Dermis microvascular lymphatic vessel endothelial cell (primary cell): Measurements from ENCODE around the gene ATP6V0E1. TPM values are rescaled to one million over a fixed set of nuclear protein-coding genes. Genes with fewer than 3 reads are reported as not detected.
A peak's percentile ranks its signal among the peaks of the same experiment; 100 is the strongest.

Source experiments
- DNase-seq, 2 donors: peaks; one replicate each; pipeline versions ENCODE4 v3.0.0 to v3.0.0-alpha.2; 2010; ENCODE audit warnings: low read depth in 2 of 2
- total RNA-seq: library from RNA; depleted of rRNA; stranded (reverse); fragments of >200 nt; gene quantifications from 2 replicates; pipeline ENCODE4 v1.2.1, GENCODE V29; 2014

Gene ATP6V0E1
- 326 and 336 TPM in 2 replicates for total RNA-seq

DNA sequence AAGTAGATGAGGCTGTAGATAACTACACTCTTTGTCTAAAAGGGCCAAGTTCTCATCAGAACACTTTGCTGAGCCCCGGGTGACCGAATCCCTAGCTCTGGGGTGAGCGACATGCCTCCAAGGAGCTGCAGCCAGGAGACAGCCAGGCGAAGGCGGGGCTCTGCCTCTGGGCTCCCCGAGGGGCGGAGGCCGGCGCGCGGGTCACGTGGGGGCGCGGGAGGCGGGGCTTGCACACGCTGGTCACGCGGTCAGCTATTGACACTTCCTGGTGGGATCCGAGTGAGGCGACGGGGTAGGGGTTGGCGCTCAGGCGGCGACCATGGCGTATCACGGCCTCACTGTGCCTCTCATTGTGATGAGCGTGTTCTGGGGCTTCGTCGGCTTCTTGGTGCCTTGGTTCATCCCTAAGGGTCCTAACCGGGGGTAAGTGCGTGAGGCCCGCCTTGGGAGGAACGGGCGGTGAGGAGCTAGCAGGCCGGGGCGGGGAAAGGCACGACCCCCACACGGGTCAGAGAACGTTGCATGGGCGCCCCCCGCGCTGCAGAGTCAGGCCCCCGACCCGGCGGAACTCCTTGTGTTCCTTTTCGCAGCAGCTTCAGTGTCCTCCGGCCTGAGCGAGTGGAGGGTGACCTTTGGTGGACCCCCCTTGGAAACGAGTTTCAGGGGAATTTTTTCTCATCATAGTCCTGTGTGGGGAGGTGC lies at the start of gene ATP6V0E1:
Gene ATP6V0E1 (plus strand): TSS at position 230 of the 702 bp plus-strand sequence. CDS start 90 bp downstream, at position 320.
- DNase-seq: peak; percentile 63 to 92

DNA sequence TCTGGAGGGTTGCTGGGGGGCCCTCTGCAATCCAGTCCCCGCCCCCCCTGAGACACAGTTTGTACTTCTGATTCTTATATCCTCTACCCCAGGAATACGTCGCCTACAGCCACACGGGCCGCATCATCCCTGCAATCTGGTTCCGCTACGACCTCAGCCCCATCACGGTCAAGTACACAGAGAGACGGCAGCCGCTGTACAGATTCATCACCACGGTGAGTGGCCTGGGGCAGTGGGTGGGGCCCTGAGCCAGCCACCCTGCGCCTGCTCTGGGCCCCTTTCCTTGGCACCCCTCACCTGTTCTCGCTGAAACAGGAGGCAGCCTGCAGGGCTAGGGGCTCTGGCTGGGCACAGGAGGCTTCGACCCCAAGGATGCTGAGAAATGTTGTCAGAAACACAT lies 48.5 kb upstream of the ATP6V0E1 start:
- no peak for DNase-seq

DNA sequence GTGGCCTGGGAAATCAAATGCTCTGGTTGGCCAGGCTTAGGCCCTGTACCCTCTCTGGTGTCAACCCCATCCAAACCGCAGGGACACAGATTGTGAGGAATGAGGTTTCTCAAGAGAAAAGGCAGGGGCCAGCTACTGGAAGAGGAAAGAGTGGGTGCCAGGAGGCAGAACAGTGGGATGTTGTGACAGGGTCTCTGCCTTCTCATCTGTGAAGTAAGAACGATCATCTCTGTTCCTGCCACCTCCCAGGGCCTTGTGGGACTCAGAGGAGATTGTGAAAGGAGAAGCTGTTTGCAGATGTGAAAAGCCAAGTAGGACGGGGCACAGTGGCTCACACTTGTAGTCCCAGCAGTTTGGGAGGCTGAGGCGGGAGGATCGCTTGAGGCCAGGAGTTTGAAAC lies 47.2 kb upstream of the ATP6V0E1 start:
- no peak for DNase-seq

DNA sequence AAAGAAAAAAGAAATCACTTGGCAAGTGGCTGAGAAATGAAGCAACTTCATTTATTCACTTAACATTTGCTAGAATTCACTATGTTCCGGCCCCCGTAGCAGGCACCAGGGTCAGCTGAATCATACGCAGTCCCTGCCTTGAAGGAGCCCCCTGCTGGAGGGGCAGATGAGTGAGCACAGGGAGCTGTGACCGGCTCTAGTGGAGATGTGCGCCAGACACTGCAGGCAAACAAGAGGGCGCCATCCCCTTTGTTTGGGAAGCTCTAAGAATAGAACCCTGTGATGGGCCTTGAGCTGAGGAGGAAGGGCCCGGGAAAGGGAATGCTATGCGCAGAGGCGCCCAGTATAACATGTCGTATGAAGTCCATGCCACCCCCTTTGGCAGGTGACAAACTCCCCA lies 44.5 kb upstream of the ATP6V0E1 start:
- peak in 1 of 2 donors; percentile 39 for DNase-seq

DNA sequence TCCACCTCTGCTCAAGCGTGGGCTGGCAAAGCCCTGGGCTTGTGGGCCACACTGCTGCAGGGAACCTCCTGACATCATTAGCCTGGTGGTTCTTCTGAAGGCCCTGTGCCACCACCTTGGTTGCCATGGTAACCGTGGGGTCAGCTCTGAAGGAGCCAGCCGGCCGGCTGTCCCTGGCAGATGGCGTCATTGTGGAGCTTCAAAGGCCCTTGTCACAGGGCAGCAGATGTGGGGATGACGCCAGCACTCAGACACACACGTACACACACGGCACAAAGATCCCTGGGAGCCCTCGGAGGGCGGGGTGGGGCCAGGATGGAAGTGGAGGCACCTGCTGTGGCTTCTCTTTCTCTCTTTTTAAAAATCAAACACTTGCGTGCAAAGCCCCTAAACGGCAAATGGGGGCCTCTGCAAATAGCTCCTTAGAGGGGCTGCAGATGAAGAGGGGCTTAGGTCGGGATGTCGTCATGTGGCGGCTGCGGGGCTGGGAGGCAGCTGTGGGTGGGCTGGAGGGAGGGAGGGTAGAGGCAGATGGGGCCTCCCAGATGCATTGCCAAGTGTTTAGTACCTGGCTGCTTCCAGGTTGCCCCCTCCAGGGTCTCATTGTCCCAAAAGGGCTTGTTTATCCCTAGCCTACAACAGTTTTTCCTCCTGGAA lies 43.8 kb upstream of the ATP6V0E1 start:
- DNase-seq: no peak

DNA sequence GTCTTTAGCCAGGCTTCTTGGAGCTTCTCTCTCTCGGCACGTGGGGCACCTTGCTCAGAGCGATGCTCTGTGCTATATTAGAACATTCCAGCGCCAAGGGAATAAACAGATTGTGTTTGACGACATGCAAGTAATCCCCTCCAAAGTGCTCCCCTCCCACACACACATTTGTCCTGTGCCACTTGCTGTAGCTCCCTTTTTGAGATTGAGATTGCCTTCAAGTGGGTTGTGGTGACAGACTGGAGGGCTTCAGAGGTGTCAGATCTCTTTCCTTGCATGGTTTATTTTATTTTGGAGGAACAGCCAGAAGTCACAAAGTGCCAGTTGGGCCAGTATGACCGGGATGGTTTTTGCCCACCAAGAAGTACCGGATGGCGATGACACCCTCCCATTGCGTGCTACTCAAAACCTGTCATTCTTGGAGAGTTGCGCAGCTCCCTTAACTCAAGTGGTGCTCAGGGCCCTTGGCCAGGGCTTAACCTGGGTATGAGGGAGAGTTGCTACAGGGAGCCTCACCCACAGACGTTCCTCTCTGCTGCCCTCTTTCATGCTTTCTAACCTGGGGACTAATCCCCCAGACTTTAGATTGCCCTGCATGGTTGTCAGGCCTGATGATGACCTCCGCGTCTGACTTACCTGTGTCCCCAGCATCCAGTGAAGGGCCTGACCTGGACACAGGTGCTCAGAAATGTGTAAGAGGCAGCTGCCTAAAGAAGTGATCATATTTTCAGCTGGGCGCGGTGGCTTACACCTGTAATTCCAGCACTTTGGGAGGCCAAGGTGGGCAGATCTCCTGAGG lies 43.1 kb upstream of the ATP6V0E1 start:
- no peak for DNase-seq

DNA sequence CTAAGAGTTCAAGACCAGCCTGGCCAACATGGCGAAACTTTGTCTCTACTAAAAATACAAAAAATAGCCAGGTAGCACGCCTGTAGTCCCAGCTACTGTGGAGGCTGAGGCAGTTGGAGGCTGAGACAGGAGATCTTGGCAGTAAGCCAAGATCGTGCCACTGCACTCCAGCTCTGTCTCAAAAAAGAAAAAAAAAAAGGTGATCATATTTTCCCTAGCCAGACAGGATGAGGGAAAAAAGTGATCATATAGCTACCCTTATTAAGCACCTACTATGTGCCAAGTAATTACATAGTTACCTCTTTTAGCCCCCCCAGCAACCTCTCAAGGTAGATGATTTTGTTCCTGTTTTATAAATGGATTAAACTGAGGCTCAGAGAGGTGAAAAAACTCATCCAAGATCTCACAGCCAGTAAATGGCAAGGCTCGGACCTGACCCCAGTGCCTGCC lies 42.5 kb upstream of the ATP6V0E1 start:
- peak in 1 of 2 donors; percentile 44 for DNase-seq

DNA sequence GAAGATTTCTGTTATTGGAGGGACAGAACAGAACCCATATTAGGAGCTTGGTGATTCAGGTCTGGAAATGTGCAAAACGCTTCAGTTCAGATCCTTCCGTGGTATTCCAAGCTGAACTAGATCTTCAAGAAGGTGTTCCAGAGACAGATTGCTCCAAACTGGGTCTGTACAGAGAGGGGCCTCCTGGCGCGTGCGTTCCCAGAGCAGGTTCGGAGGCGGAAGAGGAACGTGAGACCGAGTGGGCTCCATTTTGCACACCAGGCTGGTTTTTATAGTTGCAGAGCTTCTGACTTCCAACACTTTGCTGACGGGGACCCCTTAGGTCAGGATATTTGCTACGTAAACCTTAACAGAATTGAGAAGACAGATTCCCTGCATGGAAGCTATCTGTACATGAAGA lies 41.0 kb upstream of the ATP6V0E1 start:
- no peak for DNase-seq

DNA sequence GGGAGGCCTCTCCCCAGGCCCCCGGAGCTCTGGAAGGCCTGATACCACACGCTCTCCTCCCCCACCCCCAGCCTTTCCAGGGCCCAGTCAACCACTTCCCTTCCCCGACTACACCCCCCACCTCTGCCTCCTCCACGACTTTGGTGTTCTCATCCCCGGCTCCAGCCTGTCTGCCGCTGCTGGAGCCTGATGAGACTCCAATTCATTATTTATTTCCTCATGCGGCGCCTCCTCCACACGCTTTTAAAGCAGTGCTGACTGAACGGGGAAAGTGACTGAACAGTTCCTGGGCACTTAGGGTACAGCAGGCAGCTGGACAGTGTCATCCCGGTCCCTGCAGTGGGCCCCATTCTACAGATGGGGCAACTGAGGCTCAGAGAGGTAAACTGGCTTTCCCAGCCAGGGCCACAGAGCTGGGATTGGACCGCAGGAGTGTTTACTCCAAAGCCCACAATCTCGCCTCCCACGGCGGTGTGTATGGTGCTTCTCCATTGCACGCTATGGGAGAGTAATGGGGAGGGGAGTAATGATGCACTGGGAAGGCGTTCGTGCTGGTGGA lies 40.2 kb upstream of the ATP6V0E1 start:
- DNase-seq: peak in 1 of 2 donors; percentile 65

DNA sequence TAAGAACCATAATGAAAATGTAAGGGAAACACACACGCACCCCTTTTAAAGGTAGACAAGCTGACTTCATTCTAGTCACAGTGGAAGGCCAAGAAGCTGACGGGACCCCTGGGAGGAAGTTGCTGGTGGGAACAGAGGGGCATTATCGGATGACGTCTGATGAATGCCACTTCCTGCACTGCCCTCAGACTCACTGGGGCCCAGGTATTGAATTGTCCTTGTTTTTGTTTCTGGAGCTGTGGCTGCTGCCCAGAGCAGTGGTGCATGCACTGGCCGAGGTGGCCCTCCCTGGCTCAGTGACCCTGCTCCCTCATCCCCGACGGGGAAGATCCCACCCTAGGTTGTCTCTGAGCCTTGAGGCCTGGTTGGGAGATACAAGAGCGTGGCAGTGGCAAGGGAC lies 39.7 kb upstream of the ATP6V0E1 start:
- DNase-seq: peak in 1 of 2 donors; percentile 47

DNA sequence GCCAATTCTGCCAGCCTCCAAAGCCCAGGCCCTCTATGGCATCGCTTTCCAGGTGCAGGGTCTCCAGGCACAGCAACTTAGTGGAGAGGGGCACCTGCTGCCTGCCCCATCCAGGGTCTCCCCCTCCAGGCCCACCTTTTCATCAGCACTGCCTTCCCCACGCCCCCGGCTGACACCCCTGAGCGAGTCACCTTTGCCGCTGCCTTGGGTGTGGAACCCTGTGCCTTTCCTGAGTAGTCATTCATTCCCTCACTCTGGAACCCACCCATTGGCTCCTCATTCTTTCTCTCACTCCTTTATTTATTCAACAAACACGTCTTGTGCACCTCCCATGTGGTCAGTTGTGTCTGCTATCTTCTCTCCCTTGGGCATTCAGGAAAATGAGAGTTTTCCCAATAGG lies 38.8 kb upstream of the ATP6V0E1 start:
- DNase-seq: no peak

DNA sequence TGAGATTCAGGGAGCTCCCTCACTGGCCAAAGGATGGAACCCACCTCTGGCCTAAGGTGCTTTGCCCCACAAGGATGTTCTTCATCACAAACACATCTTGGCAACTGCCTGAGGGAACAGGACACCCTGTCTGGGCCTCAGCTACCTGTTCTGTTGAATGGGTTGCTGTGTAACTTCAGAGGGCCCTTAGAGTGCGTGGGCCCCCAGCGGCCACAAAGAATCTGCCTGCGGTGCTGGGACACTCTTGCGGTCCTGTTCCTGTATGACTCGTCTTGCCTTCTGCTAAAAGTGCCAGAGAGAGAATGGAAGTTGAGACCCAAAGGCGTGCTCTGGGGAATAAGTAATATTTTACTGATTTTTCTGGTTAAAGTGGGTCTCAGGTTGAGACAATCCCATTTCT lies 38.4 kb upstream of the ATP6V0E1 start:
- DNase-seq: no peak

DNA sequence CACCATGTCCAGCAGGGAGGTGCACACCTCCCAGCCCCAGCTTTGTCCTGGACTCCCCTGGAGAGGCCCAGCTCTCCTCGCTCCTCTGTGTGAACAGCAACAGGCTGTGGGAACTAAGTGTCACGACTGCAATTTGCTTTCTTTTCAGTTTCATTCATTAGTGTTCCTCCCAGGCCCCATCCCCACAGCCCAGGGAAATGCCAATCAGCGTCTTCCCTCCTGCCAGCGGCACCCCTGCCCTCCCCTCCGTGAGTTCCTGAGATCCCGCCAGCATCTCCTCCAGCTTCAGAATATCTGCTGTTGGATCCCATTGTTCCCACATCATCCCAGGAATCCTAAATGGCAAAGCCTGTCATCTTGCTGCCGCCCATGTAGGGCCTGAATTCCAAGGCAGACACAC lies 37.4 kb upstream of the ATP6V0E1 start:
- no peak for DNase-seq

DNA sequence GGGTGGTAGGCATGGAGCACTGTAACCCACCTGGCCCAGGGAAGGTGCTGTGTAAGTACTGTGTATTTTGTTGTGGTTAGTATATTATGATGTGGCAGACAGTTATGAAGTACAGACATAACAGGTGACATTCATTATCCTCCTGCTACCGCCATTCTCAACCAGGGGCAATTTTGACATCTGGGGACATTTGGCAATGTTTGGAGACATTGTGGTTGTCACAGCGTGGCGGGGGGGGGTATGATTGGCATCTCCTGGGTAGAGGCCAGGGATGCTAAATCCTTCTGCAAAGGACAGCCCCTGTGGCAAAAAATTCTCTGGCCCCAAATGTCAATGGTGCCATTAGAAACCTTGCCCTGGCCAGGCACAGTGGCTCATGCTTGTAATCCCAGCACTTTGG lies 34.1 kb upstream of the ATP6V0E1 start:
- no peak for DNase-seq

DNA sequence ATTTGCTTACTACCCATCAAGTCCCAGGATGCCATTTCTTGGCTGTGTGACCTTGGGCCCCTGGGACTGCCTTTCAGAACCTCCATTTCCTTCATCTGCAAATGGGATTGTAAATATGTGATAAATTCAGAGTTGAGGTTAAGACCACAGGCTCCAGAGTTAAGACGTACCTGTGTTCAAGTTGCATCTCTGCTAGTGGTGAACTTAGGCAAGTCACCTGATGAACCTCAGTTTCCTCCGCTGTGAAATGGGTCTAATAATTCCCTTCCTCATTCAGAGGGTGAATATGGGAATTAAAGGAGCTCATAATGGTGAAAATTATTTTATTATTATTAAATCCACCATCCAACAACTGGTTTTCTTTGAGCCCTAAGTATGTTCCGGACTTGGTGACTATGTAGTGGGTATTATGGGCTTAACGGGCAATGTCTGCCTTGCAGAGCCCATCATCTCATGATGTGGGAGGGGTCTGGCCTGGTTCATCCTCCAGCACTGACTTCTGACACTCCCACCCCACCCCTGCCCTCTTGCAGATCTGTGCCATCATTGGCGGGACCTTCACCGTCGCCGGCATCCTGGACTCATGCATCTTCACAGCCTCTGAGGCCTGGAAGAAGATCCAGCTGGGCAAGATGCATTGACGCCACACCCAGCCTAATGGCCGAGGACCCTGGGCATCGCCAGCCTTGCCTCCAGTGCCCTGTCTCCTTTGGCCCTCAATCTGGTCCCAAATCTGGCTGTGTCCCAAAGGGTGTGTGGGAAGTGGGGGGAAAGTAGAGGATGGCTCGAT lies 33.2 kb upstream of the ATP6V0E1 start:
- no peak for DNase-seq

DNA sequence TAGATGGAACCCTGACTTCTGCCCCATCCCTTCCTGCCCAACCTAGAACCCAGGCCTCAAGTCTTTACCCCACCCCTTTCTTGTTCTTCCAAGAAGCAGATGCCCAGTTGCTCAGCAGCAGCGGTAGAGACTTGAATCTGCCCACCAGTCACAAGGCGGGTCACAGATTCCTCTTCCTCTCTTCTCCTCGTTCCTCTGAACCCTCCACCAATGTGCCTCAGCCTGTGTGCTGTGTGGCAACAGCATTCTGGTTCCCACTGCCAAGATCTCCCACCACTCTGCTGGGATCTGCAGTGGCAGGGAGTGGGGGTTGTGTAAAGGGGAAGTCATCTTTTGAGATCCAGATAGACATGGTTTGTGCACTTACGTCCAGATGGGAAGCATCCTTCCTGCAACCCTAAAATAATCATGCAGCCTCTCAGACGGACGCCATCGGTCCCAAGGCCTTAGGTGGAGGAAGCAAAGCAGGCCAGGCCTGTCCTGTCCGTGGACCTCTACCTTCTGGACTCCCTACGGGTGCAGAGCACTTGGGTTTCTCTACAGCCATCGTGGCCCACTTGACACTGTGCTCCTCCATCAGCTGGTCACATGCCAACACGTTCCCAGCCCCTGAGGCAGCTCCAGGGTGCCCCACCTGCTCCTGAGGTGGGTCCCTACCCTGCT lies 32.1 kb upstream of the ATP6V0E1 start:
- DNase-seq: no peak

DNA sequence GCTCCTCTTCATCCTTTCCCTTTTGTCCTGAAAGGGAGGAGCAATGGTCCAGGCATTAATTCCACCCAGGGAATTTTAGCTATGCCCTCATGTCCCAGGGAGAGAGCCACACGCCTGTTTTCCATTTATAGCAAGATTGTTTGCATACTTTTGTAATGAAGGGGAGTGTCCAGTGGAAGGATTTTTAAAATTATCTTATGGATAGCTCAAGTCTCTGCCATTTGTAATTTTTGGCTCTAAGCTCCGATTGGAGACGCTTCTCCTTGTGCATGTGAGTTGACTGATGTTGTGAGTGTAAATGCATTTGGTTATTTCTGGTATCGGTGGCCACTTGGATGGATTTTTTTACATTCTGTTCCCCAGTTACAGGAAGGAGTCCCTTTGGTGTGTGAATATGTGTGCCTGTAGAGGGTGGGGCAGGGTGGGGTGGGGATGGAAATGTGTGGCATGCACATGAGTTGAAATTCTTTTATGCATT lies 31.5 kb upstream of the ATP6V0E1 start:
- no peak for DNase-seq

DNA sequence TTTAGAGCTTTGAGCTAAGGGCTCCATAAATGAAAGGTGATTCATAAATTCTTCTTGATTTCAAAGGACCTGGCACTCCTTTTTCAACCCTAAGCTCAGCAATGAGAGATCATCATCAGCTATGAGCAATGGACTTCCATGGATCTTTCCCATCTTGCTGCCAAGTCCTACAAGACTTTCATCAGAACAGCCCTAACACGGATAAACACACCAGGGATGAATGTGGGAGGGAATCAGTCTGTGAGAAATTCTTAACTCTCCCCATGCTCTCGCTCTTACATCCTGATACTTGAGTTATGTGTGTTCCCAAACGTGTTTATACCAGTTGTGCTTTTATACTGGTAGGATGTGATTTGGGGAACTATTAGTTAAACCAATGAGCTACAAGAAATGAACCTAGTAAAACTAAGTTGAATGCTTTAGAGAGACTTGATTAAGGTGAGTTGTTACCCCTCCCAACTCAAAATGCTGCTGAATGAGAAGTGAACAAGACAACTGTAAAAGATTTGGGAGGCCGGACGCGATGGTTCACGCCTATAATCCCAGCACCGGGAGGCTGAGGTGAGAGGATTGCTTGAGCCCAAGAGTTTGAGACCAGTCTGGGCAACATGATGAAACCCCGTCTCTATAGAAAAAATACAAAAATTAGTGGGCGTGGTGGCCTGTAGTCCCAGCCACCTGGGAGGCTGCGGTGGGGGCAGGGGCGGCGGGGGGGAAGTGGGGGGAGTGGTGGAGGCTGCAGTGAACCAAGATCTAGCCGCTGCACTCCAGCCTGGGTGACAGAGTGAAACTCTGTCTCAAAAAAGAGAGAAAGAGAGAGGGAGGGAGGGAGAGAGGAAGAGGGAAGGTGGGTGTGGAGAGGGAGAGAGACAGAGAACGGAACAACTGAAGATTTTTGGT lies 29.5 kb upstream of the ATP6V0E1 start:
- DNase-seq: no peak

DNA sequence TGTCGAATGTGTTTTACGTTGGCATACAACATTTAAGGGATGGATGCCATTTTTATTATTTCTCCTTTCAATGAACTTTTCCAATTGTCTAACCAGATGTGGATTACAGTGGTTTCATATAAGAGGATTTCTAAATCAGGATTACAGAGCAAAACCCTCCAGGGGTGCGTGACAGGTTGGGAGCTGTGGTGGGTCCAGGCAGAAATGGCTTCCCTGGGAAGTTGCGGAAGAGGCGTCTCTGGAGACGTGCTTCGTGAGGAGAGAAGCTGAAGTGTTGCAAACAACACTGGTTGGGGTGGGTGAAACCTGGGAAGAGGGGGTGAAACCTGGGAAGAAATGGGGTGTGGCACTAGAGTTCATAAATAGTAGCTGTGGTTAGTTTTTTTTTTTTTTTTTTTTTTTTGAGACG lies 28.8 kb upstream of the ATP6V0E1 start:
- no peak for DNase-seq
